Measurements from ENCODE around the gene CCT7.

Gene CCT7

GRCh38 chr2:73297586-73297985 lies 63.5 kb downstream of the CCT7 start:
- H3K4me2 ChIP-seq (ENCODE audit: low read depth, low read length, poor library complexity, severe bottlenecking): no peak overlapping the region
- H3K9ac ChIP-seq (ENCODE audit: low read length): no peak overlapping the region
- TF ChIP-seq EZH2phosphoT487 (conservative IDR thresholded peaks at IDR 0.05; ENCODE audit: low read length): no peak
- TF ChIP-seq, protein P1, sequence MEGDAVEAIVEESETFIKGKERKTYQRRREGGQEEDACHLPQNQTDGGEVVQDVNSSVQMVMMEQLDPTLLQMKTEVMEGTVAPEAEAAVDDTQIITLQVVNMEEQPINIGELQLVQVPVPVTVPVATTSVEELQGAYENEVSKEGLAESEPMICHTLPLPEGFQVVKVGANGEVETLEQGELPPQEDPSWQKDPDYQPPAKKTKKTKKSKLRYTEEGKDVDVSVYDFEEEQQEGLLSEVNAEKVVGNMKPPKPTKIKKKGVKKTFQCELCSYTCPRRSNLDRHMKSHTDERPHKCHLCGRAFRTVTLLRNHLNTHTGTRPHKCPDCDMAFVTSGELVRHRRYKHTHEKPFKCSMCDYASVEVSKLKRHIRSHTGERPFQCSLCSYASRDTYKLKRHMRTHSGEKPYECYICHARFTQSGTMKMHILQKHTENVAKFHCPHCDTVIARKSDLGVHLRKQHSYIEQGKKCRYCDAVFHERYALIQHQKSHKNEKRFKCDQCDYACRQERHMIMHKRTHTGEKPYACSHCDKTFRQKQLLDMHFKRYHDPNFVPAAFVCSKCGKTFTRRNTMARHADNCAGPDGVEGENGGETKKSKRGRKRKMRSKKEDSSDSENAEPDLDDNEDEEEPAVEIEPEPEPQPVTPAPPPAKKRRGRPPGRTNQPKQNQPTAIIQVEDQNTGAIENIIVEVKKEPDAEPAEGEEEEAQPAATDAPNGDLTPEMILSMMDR (IDR thresholded peaks at IDR 0.05; ENCODE audit: insufficient read depth, low read length, poor library complexity, severe bottlenecking): no peak
- no peak overlapping the region for H3K4me3 ChIP-seq (ENCODE audit: insufficient read depth, low read length, poor library complexity, severe bottlenecking)
- H3K9me2 ChIP-seq (replicated peaks; ENCODE audit: insufficient read depth, low read length): no peaks in the 10 kb centered on the region
- H3K27me3 ChIP-seq (ENCODE audit: low read length): no peaks in the 10 kb centered on the region
- no peak overlapping the region for H2AFZ ChIP-seq (ENCODE audit: low read depth, low read length, severe bottlenecking)
- H3K79me2 ChIP-seq (ENCODE audit: insufficient read depth, low read length): no peaks in the 10 kb centered on the region
- H3K36me3 ChIP-seq (ENCODE audit: low read length): no peaks in the 10 kb centered on the region
- H3K27ac ChIP-seq (ENCODE audit: low read depth, low read length): no peak overlapping the region
- no peaks in the 10 kb centered on the region for H3K9me3 ChIP-seq (ENCODE audit: insufficient read depth, low read length)
- no peaks in the 10 kb centered on the region for H3F3A ChIP-seq (ENCODE audit: insufficient read depth)
- H4K20me1 ChIP-seq (ENCODE audit: low read depth, low read length): no peaks in the 10 kb centered on the region

DNA sequence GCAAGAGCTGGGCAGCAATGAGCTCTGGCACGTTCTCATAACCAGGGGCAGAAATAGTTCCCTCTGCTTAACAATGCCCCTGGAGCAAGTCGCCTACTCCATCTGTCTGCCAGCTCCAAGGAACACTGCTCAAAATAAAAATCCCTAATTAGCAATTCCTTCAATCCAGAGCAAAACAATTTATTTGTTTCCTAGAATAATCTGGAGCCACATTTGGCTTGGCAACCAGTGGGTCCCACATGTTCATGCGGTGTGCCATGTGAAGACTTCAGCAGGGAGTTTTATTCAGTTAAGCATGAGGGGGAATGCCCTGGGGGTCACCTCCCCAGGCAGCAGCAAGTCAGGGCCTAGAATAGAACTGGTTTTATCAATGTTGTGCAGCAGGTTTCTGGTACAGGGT lies 66.8 kb downstream of the CCT7 start:
- Histone ChIP-seq H3K9me2 (replicated peaks; ENCODE audit: insufficient read depth, low read length) (no peaks in the 10 kb centered on the region), H4K20me1 (ENCODE audit: low read depth, low read length) (no peaks in the 10 kb centered on the region), H3K9ac (ENCODE audit: low read length) (no peak overlapping the region), H3K9me3 (ENCODE audit: insufficient read depth, low read length) (no peaks in the 10 kb centered on the region), H3F3A (ENCODE audit: insufficient read depth) (no peaks in the 10 kb centered on the region), H3K27me3 (ENCODE audit: low read length) (no peaks in the 10 kb centered on the region), H3K4me2 (ENCODE audit: low read depth, low read length, poor library complexity, severe bottlenecking) (no peak overlapping the region), H3K4me3 (ENCODE audit: insufficient read depth, low read length, poor library complexity, severe bottlenecking) (no peak overlapping the region), H3K36me3 (ENCODE audit: low read length) (no peaks in the 10 kb centered on the region), H3K27ac (ENCODE audit: low read depth, low read length) (no peak overlapping the region), H2AFZ (ENCODE audit: low read depth, low read length, severe bottlenecking) (no peak overlapping the region), H3K79me2 (ENCODE audit: insufficient read depth, low read length) (no peaks in the 10 kb centered on the region)
- TF ChIP-seq EZH2phosphoT487 (conservative IDR thresholded peaks at IDR 0.05; ENCODE audit: low read length): no peak
- TF ChIP-seq, protein P1 (IDR thresholded peaks at IDR 0.05; ENCODE audit: insufficient read depth, low read length, poor library complexity, severe bottlenecking): no peak

- Histone ChIP-seq H3K36me3 (ENCODE audit: low read length) (no peaks in the 10 kb centered on the region), H3K79me2 (ENCODE audit: insufficient read depth, low read length) (no peaks in the 10 kb centered on the region), H3K4me2 (ENCODE audit: low read depth, low read length, poor library complexity, severe bottlenecking) (no peak overlapping the region), H3K27me3 (ENCODE audit: low read length) (no peaks in the 10 kb centered on the region), H4K20me1 (ENCODE audit: low read depth, low read length) (no peaks in the 10 kb centered on the region), H3K9me2 (replicated peaks; ENCODE audit: insufficient read depth, low read length) (no peaks in the 10 kb centered on the region), H3K4me3 (ENCODE audit: insufficient read depth, low read length, poor library complexity, severe bottlenecking) (no peak overlapping the region), H3K9me3 (ENCODE audit: insufficient read depth, low read length) (no peaks in the 10 kb centered on the region), H3K9ac (ENCODE audit: low read length) (no peak overlapping the region), H3K27ac (ENCODE audit: low read depth, low read length) (no peak overlapping the region), H2AFZ (ENCODE audit: low read depth, low read length, severe bottlenecking) (no peak overlapping the region), H3F3A (ENCODE audit: insufficient read depth) (no peaks in the 10 kb centered on the region)
- TF ChIP-seq, protein P1 (IDR thresholded peaks at IDR 0.05; ENCODE audit: insufficient read depth, low read length, poor library complexity, severe bottlenecking): no peak
- TF ChIP-seq EZH2phosphoT487 (conservative IDR thresholded peaks at IDR 0.05; ENCODE audit: low read length): no peak
Observed at GRCh38 chr2:73301636-73302035, 67.5 kb downstream of the CCT7 start.

Data from SU-DHL-6 (cell line).